SHP77 (cell line): ENCODE data around the gene CADPS2.

ENCODE experiments used
- DNase-seq, 2 experiments: peaks; one replicate each; lab custom pipeline; 2025; lab: John Stamatoyannopoulos, UW

Gene CADPS2

DNA sequence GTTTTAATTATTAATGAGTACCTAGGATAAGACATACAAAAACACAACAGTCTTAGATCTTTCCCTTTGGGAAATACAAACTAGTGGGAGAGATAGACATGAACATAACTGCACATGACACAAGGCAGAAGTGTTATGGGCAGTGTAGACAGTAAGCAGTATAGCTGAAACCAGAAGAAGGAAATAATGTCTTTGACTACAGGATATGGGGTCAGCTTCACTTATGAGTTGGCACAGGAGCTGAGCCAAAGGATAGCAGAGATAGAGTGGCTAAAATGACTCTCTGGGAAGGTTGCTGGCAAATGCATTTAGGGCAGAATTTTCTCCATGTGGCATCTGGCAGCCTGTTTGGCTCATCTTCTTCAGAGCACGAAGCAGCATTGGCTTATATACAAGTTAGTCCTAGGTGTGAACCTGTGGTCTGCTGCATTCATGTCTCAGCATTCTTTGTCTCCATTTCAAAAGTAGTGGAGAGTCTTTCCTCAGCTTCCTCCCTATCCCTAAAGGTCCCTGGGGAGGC lies 521.4 kb downstream of the CADPS2 start:
- no peak for DNase-seq

GRCh38 chr7:122363144-122363543 lies 523.1 kb downstream of the CADPS2 start:
- DNase-seq: no peak

DNA sequence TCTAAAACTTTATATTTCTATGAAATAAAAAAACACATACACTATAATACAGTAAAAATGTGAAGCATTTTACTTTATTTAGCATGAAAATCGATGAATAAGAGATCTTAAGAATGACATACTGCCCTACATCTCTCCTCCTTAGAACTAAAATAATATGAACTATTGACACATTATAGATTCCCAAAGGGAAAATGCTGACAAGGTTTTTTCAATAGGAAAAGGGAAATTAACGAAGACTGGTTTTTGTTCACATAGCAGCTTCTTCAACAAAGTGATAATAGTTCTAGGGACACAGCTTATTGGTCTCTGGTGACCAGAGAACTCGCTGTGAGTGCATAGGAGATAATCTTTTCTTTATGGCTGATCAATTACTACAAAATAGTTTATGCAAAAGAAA lies 523.8 kb downstream of the CADPS2 start:
- no peak for DNase-seq

GRCh38 chr7:122354656-122355055 lies 531.6 kb downstream of the CADPS2 start:
- no peak for DNase-seq

DNA sequence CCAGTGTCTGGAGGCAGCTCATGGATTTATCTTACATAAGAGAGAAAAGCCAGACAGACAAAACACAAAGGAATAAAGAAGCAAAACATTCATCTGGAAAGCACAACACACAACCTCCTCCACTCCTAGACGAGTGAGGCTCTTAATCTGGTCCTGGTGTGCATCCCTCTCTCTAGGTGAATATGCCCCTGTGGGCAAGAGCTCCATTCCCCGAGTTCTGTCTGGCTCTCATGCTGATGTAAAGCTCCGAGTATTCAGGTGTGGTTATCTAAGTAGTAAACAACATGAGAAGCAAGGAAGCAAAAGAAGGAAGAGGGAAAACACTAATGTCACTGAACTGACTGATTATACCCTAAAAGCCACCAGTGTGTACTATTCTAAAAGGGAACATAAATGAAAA lies 533.8 kb downstream of the CADPS2 start:
- DNase-seq: no peak

- no peak for DNase-seq
Measured at GRCh38 chr7:122350701-122351100, 535.6 kb downstream of the CADPS2 start.

DNA sequence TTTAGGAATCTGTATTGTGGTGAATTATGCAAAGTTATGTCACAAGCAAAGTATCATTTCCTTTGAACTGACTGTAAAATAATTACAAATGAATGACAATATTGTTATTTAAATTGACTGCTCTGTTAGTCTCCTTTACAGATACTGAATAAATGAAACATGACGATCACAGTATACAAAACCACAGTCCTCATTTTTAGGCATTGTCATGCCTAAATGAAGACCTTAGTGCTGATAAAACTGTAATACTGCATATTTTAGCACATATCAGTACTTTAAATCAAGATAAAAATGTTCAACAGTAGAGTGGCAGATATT lies 542.0 kb downstream of the CADPS2 start:
- no peak for DNase-seq

DNA sequence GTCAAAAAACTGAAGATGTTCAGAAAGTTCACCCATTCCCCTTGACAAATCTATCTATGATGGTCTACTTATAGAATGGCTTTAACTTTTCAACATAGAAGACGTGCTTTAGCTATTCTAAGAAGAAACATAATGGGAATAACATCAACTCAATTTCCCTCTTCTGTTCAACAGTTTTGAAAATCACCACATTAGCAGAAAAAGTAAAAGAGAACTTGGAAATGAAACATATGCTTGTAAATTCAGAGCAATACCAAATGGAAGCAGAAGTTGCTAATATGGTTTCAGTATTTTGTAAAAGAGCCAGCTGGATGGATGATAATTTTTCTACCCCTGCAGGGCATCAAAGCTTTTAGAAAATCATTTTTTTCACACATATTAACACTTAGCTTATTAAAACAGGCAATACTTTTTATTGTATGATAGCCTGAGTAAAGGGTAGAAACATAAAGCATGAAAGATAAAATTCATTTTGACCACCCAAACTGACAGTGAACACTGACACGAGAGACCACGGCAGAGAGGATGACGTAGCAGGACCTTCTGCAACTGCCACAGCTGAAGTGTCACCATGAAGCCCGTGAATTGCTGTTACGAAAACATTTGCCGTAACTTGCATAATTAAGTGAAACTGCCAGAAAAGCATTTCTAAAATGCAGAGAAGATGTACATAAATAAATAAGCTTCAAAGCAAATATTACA lies 542.5 kb downstream of the CADPS2 start:
- DNase-seq: no peak

- no peak for DNase-seq
Measured at GRCh38 chr7:122340427-122340826, 545.8 kb downstream of the CADPS2 start.

GRCh38 chr7:122339145-122339904 lies 546.9 kb downstream of the CADPS2 start:
- no peak for DNase-seq

DNA sequence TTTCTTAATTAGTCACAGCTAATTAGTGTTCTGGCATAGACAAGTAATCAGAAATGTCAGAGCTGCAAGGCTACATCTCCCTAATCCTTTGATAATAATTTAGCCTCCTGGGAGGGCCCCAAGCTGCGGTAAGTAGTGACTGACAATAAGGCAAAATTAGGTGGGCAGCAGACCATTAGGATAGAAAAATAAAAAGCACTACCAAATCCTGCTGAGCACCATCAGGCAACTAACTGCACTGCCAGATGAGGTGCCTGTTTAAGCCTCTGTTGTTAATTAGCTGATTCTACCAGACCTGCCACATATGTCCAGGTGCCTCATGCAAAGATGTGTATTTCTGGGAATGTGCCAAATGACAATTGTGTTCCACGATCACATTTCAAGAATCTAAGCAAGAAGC lies 549.2 kb downstream of the CADPS2 start:
- DNase-seq: no peak

DNA sequence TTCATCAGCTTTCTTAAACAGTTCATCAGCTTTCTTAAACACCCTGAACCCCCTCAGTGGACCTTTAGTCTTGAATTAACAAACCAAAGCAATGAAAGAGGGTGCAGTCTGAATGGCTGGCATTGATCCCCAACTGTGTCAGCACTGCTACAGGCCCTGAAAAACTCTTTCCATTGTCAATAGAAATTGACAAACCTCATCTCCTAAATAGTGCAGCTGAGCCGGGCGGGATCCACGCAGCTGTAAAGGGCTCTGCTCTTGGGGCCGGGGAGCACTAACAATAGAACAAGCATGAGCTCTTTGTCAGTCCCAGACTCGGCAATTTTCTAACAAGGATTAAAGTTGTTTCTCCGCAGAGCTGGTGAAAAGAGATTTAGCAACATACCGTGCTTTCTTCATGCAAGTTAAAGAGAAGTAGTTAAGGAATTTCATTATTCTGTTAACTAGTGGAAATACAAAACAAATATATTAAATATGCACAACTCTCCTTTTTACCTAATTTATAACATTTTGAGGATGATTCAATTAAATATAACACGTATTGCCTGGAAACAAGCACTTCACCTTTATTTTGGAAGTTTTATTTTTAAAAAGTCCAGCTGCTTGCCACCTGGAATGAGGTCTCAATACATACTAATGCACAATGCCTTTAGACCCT lies 557.0 kb downstream of the CADPS2 start:
- no peak for DNase-seq

DNA sequence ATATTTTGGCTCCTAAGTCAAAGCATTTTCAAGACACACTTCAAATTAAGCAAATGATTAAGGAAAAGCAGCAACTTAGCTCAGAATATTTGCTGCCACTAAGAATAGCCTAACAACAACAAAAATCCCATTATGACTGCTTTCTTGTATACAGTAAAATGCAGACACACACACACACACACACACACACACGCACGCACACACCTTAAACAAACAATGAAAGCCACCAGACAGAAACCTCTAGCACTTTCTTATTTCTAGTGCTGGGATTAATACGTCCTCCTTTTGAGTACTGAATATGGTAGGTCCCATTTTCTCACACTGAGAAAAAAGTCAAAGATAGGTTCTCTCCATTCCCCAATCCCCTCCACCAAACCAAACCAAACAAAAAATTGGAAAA lies 558.3 kb downstream of the CADPS2 start:
- no peak for DNase-seq

DNA sequence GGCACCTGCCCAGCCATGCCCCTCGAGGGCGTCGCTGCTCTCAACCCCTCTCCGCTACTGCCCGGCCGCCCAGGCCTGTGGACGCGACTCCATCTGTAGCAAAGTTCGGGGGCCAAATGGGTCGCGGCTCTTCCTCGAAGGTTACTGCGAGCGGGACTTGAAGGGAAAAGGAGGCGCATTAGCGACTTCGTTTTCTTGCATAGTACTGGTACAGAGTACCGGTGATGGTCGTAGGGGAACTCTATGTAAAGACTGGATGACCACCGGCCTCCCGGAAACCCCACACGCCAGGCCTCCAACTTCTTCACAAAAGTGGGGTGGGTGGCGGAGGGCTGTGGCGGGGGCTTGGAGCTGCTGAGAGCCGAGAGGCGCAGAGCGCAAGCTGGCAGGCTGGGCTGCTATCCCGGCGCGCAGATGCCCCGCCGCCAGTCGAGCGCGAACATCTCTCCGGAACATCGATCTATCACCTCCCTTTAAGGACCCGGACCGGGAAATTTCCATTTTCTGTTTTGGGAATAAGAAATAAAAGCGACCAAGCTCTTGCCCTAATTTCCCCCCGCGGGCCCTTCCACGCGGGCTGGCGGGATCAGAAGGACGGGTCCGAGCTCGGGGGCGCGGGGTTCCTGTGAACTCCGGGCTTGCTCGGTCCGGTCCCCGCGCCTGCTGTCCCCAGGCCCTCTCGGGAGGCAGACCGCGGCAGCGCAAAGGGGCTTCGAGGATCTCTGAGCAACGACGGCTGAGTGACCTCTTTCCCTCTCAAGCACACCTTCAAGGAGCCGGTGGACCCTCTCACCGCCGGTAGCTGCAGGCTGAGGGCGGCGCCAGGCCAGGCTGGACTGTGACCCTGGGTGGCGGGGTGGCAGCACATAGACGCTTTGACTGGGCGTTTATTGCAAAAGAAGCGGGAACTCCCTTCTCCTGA lies 569.5 kb downstream of the CADPS2 start:
- no peak for DNase-seq

DNA sequence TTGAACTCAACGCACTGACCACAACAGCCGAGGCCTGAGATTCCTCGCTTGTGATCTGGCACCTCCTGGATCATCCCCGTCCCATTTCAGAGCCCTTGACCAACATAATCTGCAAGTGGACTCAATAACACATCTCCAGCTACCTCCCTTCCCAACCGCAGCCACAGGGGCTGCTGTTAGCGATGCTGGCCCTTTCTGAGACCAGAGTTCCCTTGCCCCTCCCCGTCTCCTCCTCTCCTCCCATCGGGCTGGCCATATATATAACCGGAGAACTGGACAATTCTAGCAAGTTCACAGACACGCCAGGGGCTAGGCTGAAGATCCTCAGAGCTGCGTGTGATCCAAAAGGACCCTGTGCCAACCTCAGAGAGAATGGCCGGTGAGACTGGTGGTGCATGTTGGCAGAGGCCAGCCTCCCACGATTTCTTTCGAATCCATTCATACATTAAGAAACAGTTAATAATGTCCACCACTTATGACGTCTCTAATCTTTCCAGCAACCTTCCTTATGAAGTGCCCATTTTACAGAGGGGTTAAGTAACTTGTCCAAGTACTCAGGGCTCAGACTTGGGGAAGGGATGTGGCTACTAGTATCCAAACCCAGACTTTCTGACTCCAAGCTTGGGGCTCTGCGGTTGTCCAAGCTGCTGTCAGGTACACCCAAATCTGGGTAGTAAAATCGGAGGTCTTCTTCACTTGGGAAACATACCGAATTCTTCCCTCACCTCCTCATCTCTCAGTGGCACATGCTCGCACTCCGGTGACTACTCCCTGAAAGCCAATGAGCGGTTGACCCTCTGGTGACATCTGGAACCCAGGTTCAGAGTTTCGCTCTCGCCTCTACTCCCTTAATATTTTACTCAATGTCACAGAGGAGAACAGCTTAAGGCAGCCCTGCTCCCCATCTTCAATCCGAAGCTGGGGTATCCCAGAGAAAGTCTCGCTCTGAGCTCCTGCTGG lies 570.5 kb downstream of the CADPS2 start:
- DNase-seq: no peak

DNA sequence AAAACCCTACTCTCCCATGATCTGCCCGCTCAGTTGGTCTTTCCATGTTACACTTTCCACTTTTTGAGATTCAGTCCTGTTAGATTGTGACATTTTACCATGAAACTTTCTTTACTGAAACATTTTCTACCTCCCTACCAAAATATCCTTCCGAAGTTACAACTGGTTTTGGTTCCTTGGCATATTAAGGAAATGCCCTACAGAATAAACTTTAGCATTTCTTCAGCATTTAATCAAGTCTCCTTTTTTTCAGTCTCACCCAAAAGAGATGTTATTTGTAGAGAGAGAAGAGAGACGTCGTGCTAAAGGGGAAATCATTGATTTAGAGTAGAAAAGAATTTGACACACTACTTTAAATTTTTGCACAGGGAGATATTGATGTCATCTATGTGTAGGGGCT lies 572.0 kb downstream of the CADPS2 start:
- no peak for DNase-seq

GRCh38 chr7:122312789-122313188 lies 573.5 kb downstream of the CADPS2 start:
- no peak for DNase-seq

DNA sequence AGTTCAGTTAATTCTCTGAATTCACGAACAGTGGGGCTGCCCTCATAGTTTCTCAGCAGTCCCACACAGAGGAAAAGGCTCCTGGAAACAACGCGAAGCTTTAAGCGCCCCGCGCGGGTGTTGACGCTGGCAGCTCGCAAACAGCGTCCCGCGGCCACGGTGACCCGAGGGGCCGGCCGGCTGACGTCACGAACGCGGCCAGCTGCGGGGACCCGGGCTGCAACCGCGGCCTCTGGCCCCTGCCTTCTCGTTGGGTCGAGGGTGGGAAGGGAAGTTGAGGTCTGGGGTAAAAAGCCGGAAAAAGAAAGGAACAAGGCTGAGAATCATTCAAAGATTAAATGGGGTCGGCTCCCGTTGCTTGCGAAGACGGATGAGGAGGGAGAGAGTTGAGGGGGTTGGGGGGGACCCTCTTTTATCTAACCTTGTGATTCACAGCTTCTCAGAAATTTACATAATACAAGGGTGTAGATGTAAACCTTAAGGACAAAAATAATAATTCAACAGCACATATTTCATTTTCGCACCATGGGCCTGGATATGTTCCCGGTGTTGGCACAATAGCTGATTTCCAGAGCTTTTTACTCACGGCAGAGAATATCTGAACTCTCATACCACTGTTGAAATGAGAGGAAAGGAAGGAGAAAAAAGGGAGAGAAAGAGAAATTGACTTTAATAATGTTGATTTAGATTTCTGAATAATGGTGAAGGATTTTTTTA lies 574.4 kb downstream of the CADPS2 start:
- DNase-seq: no peak

DNA sequence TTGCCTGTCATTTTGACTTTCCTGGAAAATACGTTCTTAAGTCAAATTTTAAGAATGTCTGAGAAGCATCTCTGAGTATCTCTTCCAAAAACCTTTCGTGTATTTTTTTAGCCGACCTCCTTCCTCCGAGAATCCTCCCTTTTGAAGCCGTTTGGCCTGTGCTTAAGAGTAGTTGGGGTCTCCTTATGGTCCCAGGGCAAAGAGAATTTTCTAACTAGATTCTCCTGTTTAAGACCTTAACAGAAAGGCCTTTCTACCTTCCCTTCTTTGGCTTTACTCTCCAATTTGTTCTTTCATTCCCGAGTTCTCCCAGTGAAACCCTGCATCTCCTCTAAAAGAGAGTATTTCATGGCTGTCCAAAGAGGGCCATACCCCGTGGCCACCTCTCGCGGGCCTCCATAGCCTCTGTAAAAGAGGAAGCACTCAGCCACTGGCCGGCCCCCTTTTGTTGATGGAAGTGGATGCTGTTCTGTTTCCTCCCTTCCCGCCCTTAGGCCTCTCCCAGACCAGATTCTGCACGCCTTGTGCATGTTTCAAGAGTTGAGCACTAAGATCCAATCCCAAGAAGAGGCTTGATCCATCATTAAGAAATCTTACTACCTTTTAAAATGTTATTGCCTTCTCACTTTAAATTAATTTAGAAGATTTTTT lies 575.1 kb downstream of the CADPS2 start:
- DNase-seq: no peak
